ENCODE data around the gene MED26. TPM values are rescaled to one million over a fixed set of nuclear protein-coding genes. Genes with fewer than 3 reads are reported as not detected.

The MED26 gene
- total RNA-seq, 1 experiment from 2014 or later: 11.4 TPM

- Histone ChIP-seq H3K9ac (ENCODE audit: extremely low read depth, insufficient read length, low read length) (no peak overlapping the region), H3K18ac (ENCODE audit: insufficient read length, low read depth, low read length) (no peak overlapping the region), H2BK15ac (ENCODE audit: low read depth, low read length) (no peak overlapping the region), H3T11ph (ENCODE audit: low read length) (no peak overlapping the region), H3K56ac (ENCODE audit: insufficient read length, low read depth, low read length) (no peak overlapping the region), H3K4me1 (ENCODE audit: insufficient read depth, low read length) (no peaks in the 10 kb centered on the region), H2BK12ac (ENCODE audit: insufficient read length, low read depth, low read length) (no peak overlapping the region), H2BK120ac (ENCODE audit: low read depth, low read length, poor library complexity, severe bottlenecking) (no peak overlapping the region), H4K20me1 (ENCODE audit: control insufficient read depth, insufficient read depth, insufficient read length) (no peaks in the 10 kb centered on the region), H2AFZ (ENCODE audit: low read length) (no peak overlapping the region), H3K4ac (ENCODE audit: low read depth, low read length) (no peak overlapping the region), H2AK5ac (ENCODE audit: insufficient read length, low read length) (no peak overlapping the region), H3K9me3 (ENCODE audit: control insufficient read depth, low read depth, low read length) (no peaks in the 10 kb centered on the region), H3K23ac (ENCODE audit: insufficient read length, low read depth, low read length) (no peak overlapping the region), H2BK5ac (ENCODE audit: insufficient read length, low read length) (no peak overlapping the region), H3K14ac (ENCODE audit: insufficient read depth, low read length) (no peak overlapping the region), H3K27me3 (ENCODE audit: insufficient read depth, low read length) (no peaks in the 10 kb centered on the region), H4K8ac (replicated peaks; ENCODE audit: insufficient read length, low read depth, low read length) (no peak overlapping the region), H3K27ac (ENCODE audit: insufficient read length, low read depth, low read length) (no peak overlapping the region), H4K91ac (ENCODE audit: insufficient read length, low read depth, low read length) (no peak overlapping the region), H3K79me1 (ENCODE audit: insufficient read depth, low read depth, low read length, poor library complexity, severe bottlenecking) (peaks cover 6% of the 10 kb centered on the region), H3K4me2 (ENCODE audit: insufficient read depth, insufficient read length, low read length) (no peak overlapping the region), H2BK20ac (ENCODE audit: low read depth, low read length, poor library complexity, severe bottlenecking) (no peak overlapping the region), H3K79me2 (ENCODE audit: insufficient read depth, low read length) (0 out of 2 replicates have a peak, but pooled peaks cover 1% of the 10 kb centered on the region), H3K23me2 (ENCODE audit: insufficient read length, low read depth, low read length, poor library complexity, severe bottlenecking) (no peaks in the 10 kb centered on the region), H4K5ac (ENCODE audit: insufficient read length, low read depth, low read length) (no peak overlapping the region)
- no peak for TF ChIP-seq CTCF (conservative IDR thresholded peaks at IDR 0.05)
- Mint-ChIP-seq H3K9me3 (no peaks in the 10 kb centered on the region; a peak in 1 of 5 replicates), H3K36me3 (ENCODE audit: insufficient read depth in 1 of 3, low read depth in 3 of 3) (peaks cover 42 to 86% (median 83%) of the 10 kb centered on the region in 3 experiments), H3K27me3 (ENCODE audit: low read depth) (no peaks in the 10 kb centered on the region), H3K4me1 (no peaks in the 10 kb centered on the region), H3K27ac (no peak overlapping the region), H3K4me3 (no peak overlapping the region)
- no CpG with 5 or more reads among the region's 2 CpGs for WGBS (ENCODE audit: extremely low coverage, insufficient read length, low lambda C conversion rate)
- DNase-seq: no peak
These were observed 22.8 kb upstream of the MED26 start for GRCh38 chr19:16650821-16651220.
